HL-60 (cell line): ENCODE results near the gene TTL.

Experiments used
- POLR2AphosphoS5 ChIP-seq: IDR thresholded peaks from 2 replicates; pipeline ENCODE4 v1.6.1; 2012; ENCODE audit warnings: low read depth
- TF ChIP-seq, protein P1 (sequence below): IDR thresholded peaks from one replicate; pipeline ENCODE4 v1.5.1; 2011; ENCODE audit warnings: low read length, control low read depth, inconsistent platforms; ENCODE audit not compliant: insufficient read depth

DNA sequence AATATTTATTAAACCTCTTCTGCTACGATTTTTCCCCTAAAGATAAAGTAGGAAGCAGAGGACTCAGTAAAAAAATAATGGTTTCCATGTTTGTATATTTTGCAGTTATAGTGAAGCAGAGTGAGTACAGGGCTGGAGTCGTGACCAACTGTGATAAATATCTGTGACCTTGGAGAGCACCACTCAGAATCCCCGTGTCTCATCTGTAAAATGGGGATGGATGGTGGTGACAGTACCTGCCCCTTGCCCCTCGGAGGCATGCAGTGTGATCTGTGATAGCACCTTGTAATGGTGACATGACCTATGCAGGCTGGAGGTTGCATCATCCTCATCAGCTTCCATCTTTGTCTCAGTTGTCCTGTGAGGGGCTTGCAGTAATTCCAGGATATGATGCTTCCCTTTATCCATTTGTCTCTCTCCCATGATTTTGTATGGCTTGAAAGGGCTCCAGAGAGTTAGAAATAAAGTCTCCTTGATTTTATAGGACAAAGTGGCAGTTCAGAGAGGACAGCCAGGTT lies 5.5 kb downstream of the TTL start:
- TF ChIP-seq, protein P1, sequence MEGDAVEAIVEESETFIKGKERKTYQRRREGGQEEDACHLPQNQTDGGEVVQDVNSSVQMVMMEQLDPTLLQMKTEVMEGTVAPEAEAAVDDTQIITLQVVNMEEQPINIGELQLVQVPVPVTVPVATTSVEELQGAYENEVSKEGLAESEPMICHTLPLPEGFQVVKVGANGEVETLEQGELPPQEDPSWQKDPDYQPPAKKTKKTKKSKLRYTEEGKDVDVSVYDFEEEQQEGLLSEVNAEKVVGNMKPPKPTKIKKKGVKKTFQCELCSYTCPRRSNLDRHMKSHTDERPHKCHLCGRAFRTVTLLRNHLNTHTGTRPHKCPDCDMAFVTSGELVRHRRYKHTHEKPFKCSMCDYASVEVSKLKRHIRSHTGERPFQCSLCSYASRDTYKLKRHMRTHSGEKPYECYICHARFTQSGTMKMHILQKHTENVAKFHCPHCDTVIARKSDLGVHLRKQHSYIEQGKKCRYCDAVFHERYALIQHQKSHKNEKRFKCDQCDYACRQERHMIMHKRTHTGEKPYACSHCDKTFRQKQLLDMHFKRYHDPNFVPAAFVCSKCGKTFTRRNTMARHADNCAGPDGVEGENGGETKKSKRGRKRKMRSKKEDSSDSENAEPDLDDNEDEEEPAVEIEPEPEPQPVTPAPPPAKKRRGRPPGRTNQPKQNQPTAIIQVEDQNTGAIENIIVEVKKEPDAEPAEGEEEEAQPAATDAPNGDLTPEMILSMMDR, result no peak
- TF ChIP-seq POLR2AphosphoS5, result no peak
